NCI-H2029 (cell line): ENCODE results near the gene CEL.
"Not testable (repeated sequence)": the region's sequence is repeated elsewhere in the genome, so short reads cannot be mapped to it uniquely, and the experiment has no call there.

Source experiments
- DNase-seq: peaks from one replicate; lab custom pipeline; 2025; lab: John Stamatoyannopoulos, UW

CEL gene

DNA sequence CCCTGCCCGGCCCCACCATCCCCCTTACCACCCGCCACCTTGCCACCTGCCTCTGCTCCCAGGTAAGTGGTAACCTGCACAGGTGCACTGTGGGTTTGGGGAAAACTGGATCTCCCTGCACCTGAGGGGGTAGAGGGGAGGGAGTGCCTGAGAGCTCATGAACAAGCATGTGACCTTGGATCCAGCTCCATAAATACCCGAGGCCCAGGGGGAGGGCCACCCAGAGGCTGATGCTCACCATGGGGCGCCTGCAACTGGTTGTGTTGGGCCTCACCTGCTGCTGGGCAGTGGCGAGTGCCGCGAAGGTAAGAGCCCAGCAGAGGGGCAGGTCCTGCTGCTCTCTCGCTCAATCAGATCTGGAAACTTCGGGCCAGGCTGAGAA is at the start of gene CEL:
Gene CEL (plus strand): TSS at position 218 of the 382 bp plus-strand sequence. CDS start 22 bp downstream, at position 240.
- not testable (repeated sequence) for DNase-seq

DNA sequence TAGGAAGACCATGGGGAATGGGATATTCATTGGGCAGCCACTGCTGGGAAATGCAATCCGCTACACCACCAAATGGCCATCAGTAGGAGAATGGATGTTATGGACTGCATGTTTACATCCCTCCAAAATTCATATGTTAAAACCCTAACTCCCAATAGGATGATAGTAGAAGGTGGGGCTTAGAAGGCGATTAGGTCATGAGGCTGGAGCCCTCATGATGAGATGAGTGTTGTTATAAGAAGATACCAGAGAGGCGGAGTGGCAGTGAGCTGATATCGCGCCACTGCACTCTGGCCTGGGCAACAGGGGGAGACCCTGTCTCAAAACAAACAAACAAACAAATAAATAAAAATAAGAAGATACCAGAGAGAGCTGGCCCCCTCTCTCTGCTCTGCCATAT is 47.1 kb upstream of the CEL start:
- DNase-seq = no peak

DNA sequence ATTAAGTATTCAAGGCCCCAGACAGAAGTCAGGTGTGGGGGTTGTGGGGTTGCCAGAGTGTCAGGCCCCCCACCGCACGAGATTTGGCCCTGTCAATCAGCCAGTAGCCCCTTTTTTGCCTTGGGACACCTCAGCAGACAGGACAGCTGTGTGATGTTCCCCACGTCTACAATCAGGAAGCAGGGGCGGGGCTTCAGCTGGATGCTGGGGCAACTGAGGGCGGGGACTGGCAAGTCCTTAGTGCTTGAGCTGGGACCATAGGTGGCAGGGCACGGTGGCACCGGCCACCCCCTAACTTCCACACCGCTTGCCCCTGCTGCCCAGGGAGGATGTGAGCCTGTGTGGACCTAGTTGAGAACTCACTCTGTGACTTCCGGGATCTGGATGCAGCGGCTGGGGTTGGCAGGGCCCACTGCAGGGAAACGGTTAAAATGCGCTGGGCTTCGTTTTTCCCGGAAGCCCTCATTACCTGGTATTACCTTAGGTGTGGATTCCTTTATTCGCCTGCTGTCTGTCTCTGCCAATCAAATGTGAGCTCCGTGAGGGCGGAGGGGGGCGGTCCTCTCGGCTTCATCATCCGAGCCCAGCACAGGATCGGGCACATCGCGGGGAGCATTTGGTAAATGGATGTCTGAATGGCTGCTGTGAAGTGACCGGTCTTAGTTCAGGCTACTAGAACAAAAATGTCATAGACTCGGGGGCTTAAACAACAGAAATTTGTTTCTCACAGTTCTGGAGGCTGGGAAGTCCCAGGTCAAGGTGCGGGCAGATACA is 38.5 kb upstream of the CEL start:
- no peak for DNase-seq

GRCh38 chr9:133026426-133026825 is 35.4 kb upstream of the CEL start:
- no peak for DNase-seq

GRCh38 chr9:133027134-133027533 is 34.6 kb upstream of the CEL start:
- no peak for DNase-seq

DNA sequence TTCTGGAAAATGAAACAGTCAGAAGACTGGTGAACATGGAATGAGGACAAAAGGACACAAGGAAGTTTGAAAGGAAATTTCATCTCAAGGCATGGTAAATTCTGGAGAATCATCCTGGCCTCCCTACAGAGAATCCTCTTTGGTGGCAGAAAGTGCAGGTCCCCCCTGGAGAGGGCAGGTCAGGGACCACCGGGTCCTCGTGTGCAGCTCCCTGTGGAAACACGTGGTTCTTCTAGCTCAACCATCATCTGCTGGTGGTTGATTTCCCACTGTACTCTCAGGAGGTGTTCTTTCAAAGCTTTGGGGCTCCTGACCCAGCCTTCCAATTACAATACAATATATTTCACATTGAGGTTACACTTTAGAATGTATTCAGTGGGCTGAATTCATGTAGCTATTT is 33.6 kb upstream of the CEL start:
- DNase-seq = no peak

GRCh38 chr9:133029994-133030316 is 31.8 kb upstream of the CEL start:
- no peak for DNase-seq

- DNase-seq = peak; percentile 99
Measured at GRCh38 chr9:133030317-133031129, 31.3 kb upstream of the CEL start, which contains the start of gene GTF3C5. Gene GTF3C5 (plus strand): TSS chr9:133030997. CDS start chr9:133031012, 15 bp downstream.

DNA sequence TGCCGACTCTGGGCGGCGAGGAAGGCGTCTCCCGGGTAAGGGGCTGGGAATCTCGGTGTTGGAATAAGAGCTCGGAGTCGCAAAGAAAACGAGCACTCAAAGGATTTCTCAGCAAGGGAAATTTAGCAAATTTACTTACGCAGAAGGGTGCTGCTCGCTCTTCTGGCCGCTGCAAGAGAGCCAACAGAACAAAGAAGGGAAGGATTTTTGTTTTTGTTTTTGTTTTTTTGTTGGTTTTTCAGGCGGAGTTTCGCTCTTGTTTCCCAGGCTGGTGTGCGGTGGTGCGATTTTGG is 30.7 kb upstream of the CEL start:
- DNase-seq = no peak

DNA sequence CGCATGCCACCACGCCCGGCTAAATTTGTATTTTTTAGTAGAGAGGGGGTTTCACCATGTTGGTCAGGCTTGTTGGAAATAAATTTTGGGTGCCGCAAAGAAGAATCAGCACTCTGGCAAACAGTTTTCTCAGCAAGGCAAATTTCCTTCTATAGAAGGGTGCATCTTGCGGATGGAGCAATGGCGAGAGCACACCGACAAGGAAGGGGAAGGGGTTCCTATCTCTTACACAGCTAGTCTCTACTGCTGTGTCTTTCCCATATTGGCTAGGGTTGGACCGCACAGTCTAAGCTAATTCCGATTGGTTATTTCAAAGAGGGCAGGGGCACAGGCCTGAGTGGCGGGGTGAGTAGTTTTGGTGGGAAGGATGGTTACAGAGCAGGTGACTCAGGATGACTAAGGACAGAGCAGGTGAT is 30.3 kb upstream of the CEL start:
- DNase-seq = no peak

GRCh38 chr9:133032171-133032570 is 29.6 kb upstream of the CEL start:
- DNase-seq = no peak

DNA sequence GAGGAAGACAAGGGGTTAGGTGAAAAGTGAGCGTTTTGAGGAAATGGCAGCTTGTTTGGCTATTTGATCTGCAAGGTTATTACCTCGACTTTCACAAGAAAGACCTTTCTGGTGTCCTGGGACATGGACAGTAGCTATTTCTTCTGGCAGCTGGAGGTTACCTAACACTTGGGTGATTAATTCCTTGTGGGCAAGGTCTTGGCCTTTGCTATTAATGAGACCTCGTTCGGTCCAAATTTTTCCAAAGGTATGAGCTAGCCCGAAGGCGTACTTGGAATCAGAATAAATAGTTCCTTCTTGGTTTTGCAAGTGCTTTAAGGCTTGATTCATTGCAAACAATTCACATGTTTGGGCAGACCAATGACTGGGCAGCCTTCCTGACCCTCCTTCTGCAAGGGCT is 26.1 kb upstream of the CEL start:
- DNase-seq = no peak

GRCh38 chr9:133037775-133038515 is 23.8 kb upstream of the CEL start:
- DNase-seq = no peak

DNA sequence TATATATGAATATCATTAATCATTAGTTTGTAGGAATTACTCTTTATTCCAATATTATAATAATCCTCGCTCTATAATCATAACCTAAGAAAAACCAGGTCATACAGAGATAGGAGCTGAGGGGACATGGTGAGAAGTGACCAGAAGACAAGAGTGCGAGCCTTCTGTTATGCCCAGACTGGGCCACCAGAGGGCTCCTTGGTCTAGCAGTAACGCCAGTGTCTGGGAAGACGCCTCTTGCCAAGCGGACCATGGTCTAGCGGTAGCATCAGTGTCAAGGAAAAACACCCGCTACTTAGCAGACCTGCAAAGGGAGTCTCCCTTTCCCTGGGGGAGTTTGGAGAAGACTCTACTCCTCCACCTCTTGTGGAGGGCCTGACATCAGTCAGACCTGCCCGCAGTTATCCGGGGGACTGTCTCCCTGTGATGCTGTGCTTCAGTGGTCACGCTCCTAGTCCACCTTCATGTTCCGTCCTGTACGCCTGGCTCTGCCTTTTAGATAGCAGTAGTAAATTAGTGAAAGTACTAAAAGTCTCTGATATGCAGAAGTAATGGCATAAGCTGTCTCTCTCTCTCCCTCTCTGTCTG is 20.8 kb upstream of the CEL start:
- DNase-seq = peak; percentile 22

DNA sequence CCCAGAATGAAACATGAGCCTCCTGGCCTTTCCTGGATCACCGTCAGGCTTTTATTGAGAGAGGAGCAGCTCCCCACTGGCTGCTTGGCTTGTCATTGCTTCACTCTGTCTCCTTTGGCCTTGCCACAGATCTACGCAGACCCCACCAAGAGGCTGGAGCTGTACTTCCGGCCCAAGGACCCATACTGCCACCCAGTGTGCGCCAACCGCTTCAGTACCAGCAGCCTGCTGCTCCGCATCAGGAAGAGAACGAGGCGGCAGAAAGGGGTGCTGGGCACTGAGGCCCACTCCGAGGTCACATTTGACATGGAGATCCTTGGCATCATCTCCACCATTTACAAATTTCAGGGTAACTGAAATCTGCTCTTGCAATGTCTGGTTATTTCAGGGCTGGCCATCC is 19.8 kb upstream of the CEL start:
- DNase-seq = no peak

- DNase-seq = no peak
Measured at GRCh38 chr9:133042676-133043075, 19.1 kb upstream of the CEL start.

DNA sequence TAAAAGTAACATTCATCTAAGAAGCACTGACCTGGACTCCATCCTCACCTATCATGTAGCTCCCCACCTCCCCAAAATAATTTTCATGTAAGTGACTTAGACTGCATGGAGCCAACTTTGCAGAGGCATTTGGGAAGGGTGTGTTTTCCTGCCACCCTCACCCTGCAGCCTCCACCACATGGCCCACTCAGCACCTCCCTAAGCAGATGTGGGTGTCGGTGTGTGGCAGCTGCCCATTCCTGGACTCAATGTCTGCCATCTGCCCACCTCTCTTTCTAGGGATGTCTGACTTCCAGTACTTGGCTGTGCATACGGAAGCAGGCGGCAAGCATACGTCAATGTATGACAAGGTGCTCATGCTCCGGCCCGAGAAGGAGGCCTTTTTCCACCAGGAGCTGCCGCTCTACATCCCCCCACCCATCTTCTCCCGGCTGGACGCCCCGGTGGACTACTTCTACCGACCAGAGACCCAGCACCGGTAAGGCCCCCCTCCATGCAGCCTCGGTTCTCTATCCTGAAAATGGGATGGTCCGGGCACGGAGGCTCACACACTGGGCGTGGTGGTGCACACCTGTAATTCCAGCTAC is 18.2 kb upstream of the CEL start:
- DNase-seq = no peak

DNA sequence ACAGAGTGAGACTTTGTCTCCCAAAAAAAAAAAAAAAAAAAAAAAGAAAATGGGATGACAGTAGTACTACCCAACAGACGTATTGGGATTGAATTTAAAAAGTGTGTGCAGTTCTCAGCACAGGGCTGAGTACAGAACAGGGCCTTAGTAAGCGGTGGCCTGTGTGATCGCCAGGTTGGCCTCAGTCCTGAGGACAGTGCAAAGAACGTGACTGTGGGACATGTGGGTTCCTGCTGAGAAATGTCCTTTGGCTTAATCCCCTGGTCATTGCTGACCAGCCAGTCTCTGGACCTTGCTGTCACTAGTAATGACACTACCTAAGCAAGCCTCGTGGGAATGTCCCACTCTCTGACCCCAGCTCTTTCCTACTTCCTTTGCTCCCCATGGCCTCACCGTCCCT is 17.7 kb upstream of the CEL start:
- DNase-seq = no peak

DNA sequence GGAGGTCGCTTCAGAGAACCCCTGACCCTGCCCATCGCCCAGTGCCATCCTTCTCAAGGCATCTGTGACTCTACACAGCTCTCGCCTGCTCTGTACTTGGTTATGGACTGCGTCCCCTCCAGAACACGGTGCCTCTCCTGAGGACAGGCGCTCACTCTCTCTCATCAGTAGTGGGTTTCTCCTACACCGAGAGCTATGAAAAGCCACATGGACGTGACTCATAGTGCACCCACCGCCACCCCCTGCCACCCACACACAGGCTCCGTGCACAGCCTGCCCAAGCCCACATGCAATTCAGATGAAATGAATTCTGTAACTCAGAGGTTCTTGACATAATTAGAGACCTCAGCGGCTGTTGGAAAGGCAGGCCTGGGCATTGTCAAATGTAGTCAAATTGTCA is 17.1 kb upstream of the CEL start:
- DNase-seq = no peak

- DNase-seq = no peak
Measured at GRCh38 chr9:133045132-133045531, 16.6 kb upstream of the CEL start.

GRCh38 chr9:133046196-133046899 is 15.4 kb upstream of the CEL start:
- no peak for DNase-seq

- DNase-seq = no peak
Measured at GRCh38 chr9:133046900-133047295, 14.9 kb upstream of the CEL start.
